GM10248 (cell line): ENCODE data around the gene TPST1.

Source experiments
- CTCF ChIA-PET: fragments of 300-600 bp; sonication (Branson Sonifier 250); formaldehyde crosslinking; extraction: SDS; loops from one replicate; lab custom pipeline; 2021; ENCODE audit warnings: antibody characterized with exemption; lab: Yijun Ruan, JAX
- POLR2A ChIA-PET: fragments of 350-650 bp; sonication (Branson Sonifier 250); formaldehyde crosslinking; extraction: SDS; loops from one replicate; lab custom pipeline; 2020; ENCODE audit warnings: antibody characterized with exemption; lab: Yijun Ruan, JAX
- DNase-seq: peaks from one replicate; pipeline ENCODE4 v3.0.0; 2012; ENCODE audit errors: extremely low spot score
- CTCF ChIP-seq: IDR thresholded peaks from 2 replicates; pipeline ENCODE4 v1.5.1; 2012; ENCODE audit warnings: mild to moderate bottlenecking, low read depth; ENCODE audit errors: extremely low read depth, missing control alignments, control extremely low read depth

TPST1 gene

DNA sequence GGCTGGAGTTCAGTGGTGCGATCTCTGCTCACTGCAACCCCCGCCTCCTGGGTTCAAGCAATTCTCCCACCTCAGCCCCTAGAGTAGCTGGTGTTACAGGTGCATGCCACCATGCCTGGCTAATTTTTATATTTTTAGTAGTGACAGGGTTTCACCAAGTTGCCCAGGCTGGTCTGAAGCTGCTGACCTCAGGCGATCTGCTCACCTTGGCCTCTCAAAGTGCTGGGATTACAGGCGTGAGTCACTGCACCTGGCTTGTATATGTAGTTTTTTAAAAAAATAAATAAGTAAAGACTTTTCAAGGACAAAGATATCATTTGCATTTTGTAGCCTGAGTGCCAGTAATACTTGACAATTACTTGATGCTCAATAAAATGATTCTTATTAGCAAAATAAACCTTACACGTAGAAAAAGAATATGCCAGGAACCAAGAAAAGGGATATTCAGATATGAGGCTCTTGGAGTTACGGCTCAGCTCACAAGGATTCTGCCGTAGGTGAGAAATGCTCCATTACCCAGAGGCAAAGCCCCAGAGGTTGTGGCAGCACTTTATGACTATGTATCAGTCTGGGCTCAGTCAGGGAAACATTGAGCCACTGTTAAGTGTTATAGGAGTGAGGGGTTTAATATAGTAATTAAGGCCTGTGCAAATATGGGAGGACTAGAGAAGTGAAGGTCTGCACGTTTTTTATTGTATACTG is 98.5 kb downstream of the TPST1 start:
- POLR2A ChIA-PET, result no interaction called here
- TF ChIP-seq CTCF, result no peak
- DNase-seq, result no peak
- CTCF ChIA-PET, result interaction anchor here (1.3 to 2.2 kb wide), 2 partner anchors 12 to 24 kb away, joined by 3 to 8 read pairs; no protein-coding TSS in a partner anchor

DNA sequence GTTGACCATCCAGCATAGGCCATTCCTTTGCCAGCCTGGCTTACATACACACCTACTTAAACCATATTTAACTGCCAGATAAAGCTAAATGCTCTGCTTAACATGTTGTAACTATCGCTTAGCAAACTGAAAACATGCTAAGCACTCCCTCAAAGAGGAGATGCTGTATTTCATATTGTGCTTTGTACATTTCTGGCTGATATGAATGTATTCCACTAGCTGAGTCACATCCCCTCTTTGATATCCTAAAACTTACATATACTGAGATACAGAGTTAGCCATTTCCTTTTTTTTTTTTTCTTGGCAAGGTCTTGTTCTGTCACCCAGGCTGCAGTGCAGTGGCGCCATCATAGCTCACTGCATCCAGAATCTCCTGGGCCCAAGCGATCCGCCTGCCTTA is 99.4 kb downstream of the TPST1 start:
- POLR2A ChIA-PET, result no interaction called here
- no peak for DNase-seq
- CTCF ChIA-PET, result interaction anchor here (2.2 kb wide), 1 partner anchor 11 kb away, joined by 8 read pairs; no protein-coding TSS in a partner anchor
- no peak for TF ChIP-seq CTCF

DNA sequence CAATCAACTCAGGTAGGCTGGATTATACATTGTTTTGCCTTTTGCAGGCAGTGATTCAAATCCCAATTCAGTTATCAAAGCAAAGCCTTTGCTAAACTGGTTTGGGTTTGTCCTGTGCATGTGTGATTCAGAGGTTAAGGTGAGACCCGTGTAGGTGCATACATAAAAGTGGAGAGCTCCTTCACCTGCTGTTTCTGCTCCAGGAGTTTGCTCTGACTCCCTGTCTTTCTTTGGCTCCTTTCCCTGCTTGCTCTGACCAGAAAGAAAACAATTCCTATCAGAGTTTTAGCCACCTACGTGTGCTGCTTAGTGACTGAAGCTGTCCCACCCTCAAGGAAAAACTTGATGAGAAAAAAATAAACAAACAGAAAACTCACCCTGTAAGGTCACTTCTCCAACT is 101.1 kb downstream of the TPST1 start:
- no peak for DNase-seq
- POLR2A ChIA-PET, result no interaction called here
- no peak for TF ChIP-seq CTCF
- CTCF ChIA-PET, result no interaction called here

- ChIA-PET POLR2A (no interaction called here), CTCF (no interaction called here)
- no peak for TF ChIP-seq CTCF
- no peak for DNase-seq
Observed at GRCh38 chr7:66307591-66308215, 102.6 kb downstream of the TPST1 start.

DNA sequence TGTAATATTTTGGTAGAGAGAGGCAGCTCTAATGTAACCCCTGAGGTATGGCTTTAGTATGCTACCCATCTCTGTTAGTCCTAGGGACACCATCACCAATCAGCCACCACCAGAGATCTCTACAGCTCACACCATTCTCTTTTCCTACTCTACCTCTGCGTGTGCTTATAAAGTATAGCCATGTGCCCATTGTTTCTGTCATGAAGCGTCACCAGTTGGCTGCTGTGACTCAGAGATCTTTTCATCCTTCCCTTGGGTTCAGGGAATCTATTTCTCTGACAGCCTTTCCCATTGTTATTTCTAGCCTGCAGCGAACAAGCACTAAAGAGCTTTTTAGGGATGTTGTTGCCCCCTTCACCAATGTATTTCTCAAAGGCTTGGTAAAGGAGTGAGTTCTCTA is 103.3 kb downstream of the TPST1 start:
- no peak for DNase-seq
- POLR2A ChIA-PET, result no interaction called here
- no peak for TF ChIP-seq CTCF
- CTCF ChIA-PET, result no interaction called here

DNA sequence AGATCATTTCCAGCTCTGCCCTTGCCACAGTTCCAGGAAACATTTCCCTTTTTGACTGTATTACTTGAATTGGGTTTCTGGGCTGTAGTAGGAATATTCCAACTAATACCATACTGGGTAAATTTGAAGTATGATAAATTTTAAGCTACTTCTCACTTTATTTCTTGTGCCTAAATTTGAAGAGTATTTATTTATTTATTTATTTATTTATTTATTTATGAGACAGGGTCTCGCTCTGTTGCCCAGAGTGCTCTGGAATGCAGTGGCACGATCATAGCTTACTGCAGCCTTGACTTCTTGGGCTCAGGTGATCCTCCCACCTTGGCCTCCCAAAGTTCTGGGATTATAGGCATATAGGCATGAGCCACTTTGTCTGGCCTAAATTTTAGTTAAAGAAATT is 105.5 kb downstream of the TPST1 start:
- no peak for TF ChIP-seq CTCF
- CTCF ChIA-PET, result no interaction called here
- DNase-seq, result no peak
- POLR2A ChIA-PET, result no interaction called here
